Mesothelial cell of epicardium (in vitro differentiated cells): Measurements from ENCODE around the gene ENDOG. TPM values are rescaled to one million over a fixed set of nuclear protein-coding genes. Genes with fewer than 3 reads are reported as not detected.
"Not testable (repeated sequence)": the region's sequence is repeated elsewhere in the genome, so short reads cannot be mapped to it uniquely, and the experiment has no call there.

Experiments
- DNase-seq, 2 experiments: peaks; one replicate each; pipeline ENCODE4 v3.0.0; 2021; ENCODE audit warnings: low spot score in 2 of 2; ENCODE audit not compliant: unreplicated experiment in 2 of 2
- H3K27ac Mint-ChIP-seq: 2 replicates; pipeline ENCODE4 v1.8.0; 2021; ENCODE audit warnings: mixed read lengths
- H3K27me3 Mint-ChIP-seq: 2 replicates; pipeline ENCODE4 v1.8.0; 2021; ENCODE audit warnings: low read depth, mixed read lengths
- H3K36me3 Mint-ChIP-seq: 2 replicates; pipeline ENCODE4 v1.8.0; 2021; ENCODE audit warnings: mixed read lengths
- H3K4me1 Mint-ChIP-seq: 2 replicates; pipeline ENCODE4 v1.8.0; 2021; ENCODE audit warnings: mixed read lengths
- H3K4me3 Mint-ChIP-seq: 2 replicates; pipeline ENCODE4 v1.8.0; 2021; ENCODE audit warnings: mild to moderate bottlenecking, moderate library complexity, mixed read lengths
- H3K9me3 Mint-ChIP-seq: 2 replicates; pipeline ENCODE4 v1.8.0; 2021; ENCODE audit warnings: mixed read lengths
- CTCF ChIP-seq: fragments of 200-600 bp; sonication (generic); IDR thresholded peaks from one replicate; pipeline ENCODE4 v1.5.0; 2021; ENCODE audit warnings: antibody characterized with exemption; ENCODE audit not compliant: unreplicated experiment
- total RNA-seq: library from RNA; stranded (reverse); gene quantifications from 3 replicates; pipeline ENCODE4 v1.2.1, GENCODE V29; 2021

ENDOG gene
- total RNA-seq, 1 donor from 2014 or later, result 9.8 TPM

GRCh38 chr9:128773049-128773448 is 45.3 kb upstream of the ENDOG start:
- Mint-ChIP-seq H3K27me3 (no peaks in the 10 kb centered on the region), H3K4me1 (peaks cover 17% of the 10 kb centered on the region), H3K36me3 (no peaks in the 10 kb centered on the region), H3K4me3 (peak overlapping the region; percentile 93), H3K27ac (peak overlapping the region; percentile 30), H3K9me3 (no peaks in the 10 kb centered on the region)
- DNase-seq, result no peak
- TF ChIP-seq CTCF, result no peak

GRCh38 chr9:128774804-128775203 is 43.5 kb upstream of the ENDOG start:
- no peak for TF ChIP-seq CTCF
- Mint-ChIP-seq H3K27ac (no peak overlapping the region), H3K9me3 (no peaks in the 10 kb centered on the region), H3K4me1 (peaks cover 15% of the 10 kb centered on the region), H3K36me3 (no peaks in the 10 kb centered on the region), H3K27me3 (no peaks in the 10 kb centered on the region), H3K4me3 (no peak overlapping the region)
- DNase-seq, result no peak

- not testable (repeated sequence) for DNase-seq, H3K4me1 Mint-ChIP-seq, H3K27me3 Mint-ChIP-seq, H3K27ac Mint-ChIP-seq, H3K36me3 Mint-ChIP-seq, H3K9me3 Mint-ChIP-seq, H3K4me3 Mint-ChIP-seq
Observed at GRCh38 chr9:128780093-128780492, 38.2 kb upstream of the ENDOG start.

- peaks cover 4% of the 10 kb centered on the region for H3K9me3 Mint-ChIP-seq
- no peak for DNase-seq
- H3K27me3 Mint-ChIP-seq, result no peaks in the 10 kb centered on the region
- no peaks in the 10 kb centered on the region for H3K4me1 Mint-ChIP-seq
- no peak overlapping the region for H3K27ac Mint-ChIP-seq
- no peak overlapping the region for H3K4me3 Mint-ChIP-seq
- no peak for TF ChIP-seq CTCF
- no peaks in the 10 kb centered on the region for H3K36me3 Mint-ChIP-seq
Observed at GRCh38 chr9:128781187-128782070, 36.9 kb upstream of the ENDOG start.

GRCh38 chr9:128782669-128783068 is 35.6 kb upstream of the ENDOG start:
- Mint-ChIP-seq H3K27ac (no peak overlapping the region), H3K4me3 (no peak overlapping the region)

More at GRCh38 chr9:128782669-128783068, 35.6 kb upstream of the ENDOG start:
- no peak for DNase-seq
- Mint-ChIP-seq H3K36me3 (no peaks in the 10 kb centered on the region), H3K27me3 (no peaks in the 10 kb centered on the region), H3K9me3 (peaks cover 4% of the 10 kb centered on the region), H3K4me1 (peaks cover 3% of the 10 kb centered on the region)
- no peak for TF ChIP-seq CTCF
